WTC11 (cell line): ENCODE results near the gene ADGRL3. TPM values are rescaled to one million over a fixed set of nuclear protein-coding genes. Genes with fewer than 3 reads are reported as not detected.

Experiments used
- ATAC-seq: fragments of 200-7000 bp; cut with Tn5 transposase; 2 replicates; pipeline ENCODE4 v1.10.0; 2021; ENCODE audit warnings: mild to moderate bottlenecking, moderate library complexity
- CTCF ChIA-PET: fragments of 300-600 bp; sonication (Branson Sonifier 250); formaldehyde crosslinking; loops from one replicate; lab custom pipeline; 2021; ENCODE audit warnings: antibody characterized with exemption; lab: Charles Lee
- POLR2A ChIA-PET: fragments of 350-600 bp; sonication (Branson Sonifier 250); formaldehyde crosslinking; loops from one replicate; lab custom pipeline; 2021; ENCODE audit warnings: antibody characterized with exemption; lab: Charles Lee
- DNase-seq: peaks from one replicate; pipeline ENCODE4 v3.0.0; 2021; ENCODE audit warnings: low spot score
- H3K27ac Mint-ChIP-seq: 2 replicates; pipeline ENCODE4 v1.8.0; 2021; ENCODE audit warnings: mixed read lengths
- H3K27me3 Mint-ChIP-seq: 2 replicates; pipeline ENCODE4 v1.8.0; 2021; ENCODE audit warnings: low read depth, mild to moderate bottlenecking, moderate library complexity, mixed read lengths
- H3K36me3 Mint-ChIP-seq: 2 replicates; pipeline ENCODE4 v1.8.0; 2021; ENCODE audit warnings: mixed read lengths
- H3K4me1 Mint-ChIP-seq: 2 replicates; pipeline ENCODE4 v1.8.0; 2022; ENCODE audit warnings: mixed read lengths
- H3K4me3 Mint-ChIP-seq: 2 replicates; pipeline ENCODE4 v1.8.0; 2021; ENCODE audit warnings: mild to moderate bottlenecking, moderate library complexity, mixed read lengths
- H3K9me3 Mint-ChIP-seq: 2 replicates; pipeline ENCODE4 v1.8.0; 2021; ENCODE audit warnings: mixed read lengths
- FOXJ3 ChIP-seq: sonication (generic); formaldehyde crosslinking; IDR thresholded peaks from 2 replicates; pipeline ENCODE4 v1.9.0; 2021; ENCODE audit warnings: missing genetic modification reagents, mild to moderate bottlenecking, borderline replicate concordance
- FOXP1 ChIP-seq: sonication (generic); formaldehyde crosslinking; IDR thresholded peaks from 2 replicates; pipeline ENCODE4 v1.8.0; 2022; ENCODE audit warnings: missing genetic modification reagents, mild to moderate bottlenecking, moderate library complexity, borderline replicate concordance
- GABPB1 ChIP-seq: sonication (generic); formaldehyde crosslinking; IDR thresholded peaks from 2 replicates; pipeline ENCODE4 v1.8.1; 2023; ENCODE audit warnings: mild to moderate bottlenecking, missing genetic modification reagents
- MYBL2 ChIP-seq: sonication (generic); formaldehyde crosslinking; IDR thresholded peaks from 2 replicates; pipeline ENCODE4 v1.8.1; 2023; ENCODE audit warnings: mild to moderate bottlenecking, moderate library complexity, missing genetic modification reagents
- NFATC4 ChIP-seq: fragments of 250-450 bp; sonication (Bioruptor Pico); IDR thresholded peaks from 2 replicates; pipeline ENCODE4 v1.9.0; 2021; ENCODE audit warnings: mild to moderate bottlenecking
- RORB ChIP-seq: fragments of 250-450 bp; sonication (Bioruptor Pico); IDR thresholded peaks from 2 replicates; pipeline ENCODE4 v1.9.0; 2021; ENCODE audit warnings: mild to moderate bottlenecking
- ZNF138 ChIP-seq: sonication (generic); formaldehyde crosslinking; conservative IDR thresholded peaks from 2 replicates; pipeline ENCODE4 v1.8.1; 2022; ENCODE audit warnings: mild to moderate bottlenecking, moderate library complexity, missing genetic modification reagents
- ZNF232 ChIP-seq: sonication (generic); formaldehyde crosslinking; IDR thresholded peaks from 2 replicates; pipeline ENCODE4 v1.8.0; 2022; ENCODE audit warnings: mild to moderate bottlenecking, missing genetic modification reagents
- ZNF423 ChIP-seq: fragments of 250-450 bp; sonication (Bioruptor Pico); IDR thresholded peaks from 2 replicates; pipeline ENCODE4 v2.1.2; 2022; ENCODE audit warnings: mild to moderate bottlenecking, moderate library complexity
- total RNA-seq: library from RNA; stranded (reverse); gene quantifications from 3 replicates; pipeline ENCODE4 v1.2.3, GENCODE V29; 2021
- TF ChIP-seq, protein P1 (sequence below): sonication (generic); formaldehyde crosslinking; IDR thresholded peaks from 2 replicates; pipeline ENCODE4 v1.8.0; 2023; ENCODE audit warnings: missing genetic modification reagents
- TF ChIP-seq, protein P2 (sequence below): sonication (generic); formaldehyde crosslinking; conservative IDR thresholded peaks from 2 replicates; pipeline ENCODE4 v1.8.1; 2023; ENCODE audit warnings: mild to moderate bottlenecking, low read depth, missing genetic modification reagents, moderate library complexity
- TF ChIP-seq, protein P3 (sequence below): fragments of 250-450 bp; sonication (Bioruptor Pico); IDR thresholded peaks from 2 replicates; pipeline ENCODE4 v1.9.0; 2021; ENCODE audit warnings: mild to moderate bottlenecking
- TF ChIP-seq, protein P4 (sequence below): fragments of 250-450 bp; sonication (Bioruptor Pico); IDR thresholded peaks from 2 replicates; pipeline ENCODE4 v2.1.2; 2022; ENCODE audit warnings: mild to moderate bottlenecking, moderate library complexity
- TF ChIP-seq, protein P5 (sequence below): sonication (generic); formaldehyde crosslinking; conservative IDR thresholded peaks from 2 replicates; pipeline ENCODE4 v1.8.1; 2022; ENCODE audit warnings: mild to moderate bottlenecking, missing genetic modification reagents
- TF ChIP-seq, protein P6 (sequence below): sonication (generic); formaldehyde crosslinking; IDR thresholded peaks from 2 replicates; pipeline ENCODE4 v1.8.0; 2022; ENCODE audit warnings: mild to moderate bottlenecking, missing genetic modification reagents
- TF ChIP-seq, protein P7 (sequence below): sonication (generic); formaldehyde crosslinking; IDR thresholded peaks from 2 replicates; pipeline ENCODE4 v1.8.0; 2023; ENCODE audit warnings: mild to moderate bottlenecking, missing genetic modification reagents
- TF ChIP-seq, protein P8 (sequence below): sonication (generic); formaldehyde crosslinking; IDR thresholded peaks from 2 replicates; pipeline ENCODE4 v1.8.1; 2022; ENCODE audit warnings: mild to moderate bottlenecking, missing genetic modification reagents, moderate library complexity, borderline replicate concordance

The ADGRL3 gene
- total RNA-seq, 1 experiment from 2014 or later = 8.7 TPM

DNA sequence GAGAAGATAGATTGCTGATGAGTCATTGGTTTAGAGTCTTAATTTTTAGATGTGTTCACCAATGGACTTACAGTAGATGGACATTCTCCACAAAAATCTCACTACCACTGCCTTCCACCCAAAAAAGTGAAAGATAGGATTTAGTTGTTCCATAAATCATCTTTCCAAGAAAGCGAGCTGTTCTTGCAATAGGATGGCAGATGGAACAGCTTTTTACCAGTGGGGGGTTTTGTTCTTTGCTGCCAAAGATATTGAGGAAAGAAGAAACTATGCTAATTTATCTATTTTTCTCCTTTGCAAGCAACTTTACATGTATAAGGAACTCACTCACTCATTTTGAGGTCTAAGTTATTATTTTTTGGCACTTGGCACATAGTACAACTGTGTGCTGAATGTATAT is 109.5 kb downstream of the ADGRL3 start (continued):
- no peak for TF ChIP-seq RORB (CRISPR knock-in tag)
- TF ChIP-seq, protein P1, sequence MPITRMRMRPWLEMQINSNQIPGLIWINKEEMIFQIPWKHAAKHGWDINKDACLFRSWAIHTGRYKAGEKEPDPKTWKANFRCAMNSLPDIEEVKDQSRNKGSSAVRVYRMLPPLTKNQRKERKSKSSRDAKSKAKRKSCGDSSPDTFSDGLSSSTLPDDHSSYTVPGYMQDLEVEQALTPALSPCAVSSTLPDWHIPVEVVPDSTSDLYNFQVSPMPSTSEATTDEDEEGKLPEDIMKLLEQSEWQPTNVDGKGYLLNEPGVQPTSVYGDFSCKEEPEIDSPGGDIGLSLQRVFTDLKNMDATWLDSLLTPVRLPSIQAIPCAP (CRISPR knock-in tag) = no peak
- no peak for TF ChIP-seq NFATC4 (CRISPR knock-in tag)
- no peak for TF ChIP-seq ZNF423 (CRISPR knock-in tag)
- no peak for TF ChIP-seq ZNF232
- TF ChIP-seq, protein P2, sequence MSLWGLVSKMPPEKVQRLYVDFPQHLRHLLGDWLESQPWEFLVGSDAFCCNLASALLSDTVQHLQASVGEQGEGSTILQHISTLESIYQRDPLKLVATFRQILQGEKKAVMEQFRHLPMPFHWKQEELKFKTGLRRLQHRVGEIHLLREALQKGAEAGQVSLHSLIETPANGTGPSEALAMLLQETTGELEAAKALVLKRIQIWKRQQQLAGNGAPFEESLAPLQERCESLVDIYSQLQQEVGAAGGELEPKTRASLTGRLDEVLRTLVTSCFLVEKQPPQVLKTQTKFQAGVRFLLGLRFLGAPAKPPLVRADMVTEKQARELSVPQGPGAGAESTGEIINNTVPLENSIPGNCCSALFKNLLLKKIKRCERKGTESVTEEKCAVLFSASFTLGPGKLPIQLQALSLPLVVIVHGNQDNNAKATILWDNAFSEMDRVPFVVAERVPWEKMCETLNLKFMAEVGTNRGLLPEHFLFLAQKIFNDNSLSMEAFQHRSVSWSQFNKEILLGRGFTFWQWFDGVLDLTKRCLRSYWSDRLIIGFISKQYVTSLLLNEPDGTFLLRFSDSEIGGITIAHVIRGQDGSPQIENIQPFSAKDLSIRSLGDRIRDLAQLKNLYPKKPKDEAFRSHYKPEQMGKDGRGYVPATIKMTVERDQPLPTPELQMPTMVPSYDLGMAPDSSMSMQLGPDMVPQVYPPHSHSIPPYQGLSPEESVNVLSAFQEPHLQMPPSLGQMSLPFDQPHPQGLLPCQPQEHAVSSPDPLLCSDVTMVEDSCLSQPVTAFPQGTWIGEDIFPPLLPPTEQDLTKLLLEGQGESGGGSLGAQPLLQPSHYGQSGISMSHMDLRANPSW (CRISPR knock-in tag) = no peak

DNA sequence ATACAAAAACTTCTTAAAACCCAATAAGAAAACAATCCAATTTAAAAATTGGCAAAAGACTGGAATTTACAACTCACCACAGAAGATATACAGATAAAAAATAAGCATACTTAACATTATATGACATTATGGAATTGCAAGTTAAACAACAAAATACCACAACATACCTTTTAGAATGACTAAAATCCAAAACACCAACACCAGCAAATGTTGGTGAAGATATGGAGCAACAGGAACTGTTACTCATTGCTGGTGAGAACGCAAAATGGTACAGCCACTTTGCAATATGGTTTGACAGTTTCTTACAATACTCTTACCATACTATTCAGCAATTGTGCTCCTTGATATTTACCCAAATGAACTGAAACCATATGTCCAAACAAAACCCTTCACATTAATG is 112.4 kb downstream of the ADGRL3 start:
- ChIA-PET POLR2A (no interaction called here), CTCF (no interaction called here)
- Mint-ChIP-seq H3K4me3 (no peak overlapping the region), H3K4me1 (peaks cover 10% of the 10 kb centered on the region; the same call in 1 of the 2 replicates), H3K9me3 (peaks cover 14% of the 10 kb centered on the region), H3K36me3 (no peaks in the 10 kb centered on the region), H3K27me3 (no peaks in the 10 kb centered on the region), H3K27ac (no peak overlapping the region)
- TF ChIP-seq, protein P3, sequence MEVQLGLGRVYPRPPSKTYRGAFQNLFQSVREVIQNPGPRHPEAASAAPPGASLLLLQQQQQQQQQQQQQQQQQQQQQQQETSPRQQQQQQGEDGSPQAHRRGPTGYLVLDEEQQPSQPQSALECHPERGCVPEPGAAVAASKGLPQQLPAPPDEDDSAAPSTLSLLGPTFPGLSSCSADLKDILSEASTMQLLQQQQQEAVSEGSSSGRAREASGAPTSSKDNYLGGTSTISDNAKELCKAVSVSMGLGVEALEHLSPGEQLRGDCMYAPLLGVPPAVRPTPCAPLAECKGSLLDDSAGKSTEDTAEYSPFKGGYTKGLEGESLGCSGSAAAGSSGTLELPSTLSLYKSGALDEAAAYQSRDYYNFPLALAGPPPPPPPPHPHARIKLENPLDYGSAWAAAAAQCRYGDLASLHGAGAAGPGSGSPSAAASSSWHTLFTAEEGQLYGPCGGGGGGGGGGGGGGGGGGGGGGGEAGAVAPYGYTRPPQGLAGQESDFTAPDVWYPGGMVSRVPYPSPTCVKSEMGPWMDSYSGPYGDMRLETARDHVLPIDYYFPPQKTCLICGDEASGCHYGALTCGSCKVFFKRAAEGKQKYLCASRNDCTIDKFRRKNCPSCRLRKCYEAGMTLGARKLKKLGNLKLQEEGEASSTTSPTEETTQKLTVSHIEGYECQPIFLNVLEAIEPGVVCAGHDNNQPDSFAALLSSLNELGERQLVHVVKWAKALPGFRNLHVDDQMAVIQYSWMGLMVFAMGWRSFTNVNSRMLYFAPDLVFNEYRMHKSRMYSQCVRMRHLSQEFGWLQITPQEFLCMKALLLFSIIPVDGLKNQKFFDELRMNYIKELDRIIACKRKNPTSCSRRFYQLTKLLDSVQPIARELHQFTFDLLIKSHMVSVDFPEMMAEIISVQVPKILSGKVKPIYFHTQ (CRISPR knock-in tag) = no peak
- TF ChIP-seq, protein P4, sequence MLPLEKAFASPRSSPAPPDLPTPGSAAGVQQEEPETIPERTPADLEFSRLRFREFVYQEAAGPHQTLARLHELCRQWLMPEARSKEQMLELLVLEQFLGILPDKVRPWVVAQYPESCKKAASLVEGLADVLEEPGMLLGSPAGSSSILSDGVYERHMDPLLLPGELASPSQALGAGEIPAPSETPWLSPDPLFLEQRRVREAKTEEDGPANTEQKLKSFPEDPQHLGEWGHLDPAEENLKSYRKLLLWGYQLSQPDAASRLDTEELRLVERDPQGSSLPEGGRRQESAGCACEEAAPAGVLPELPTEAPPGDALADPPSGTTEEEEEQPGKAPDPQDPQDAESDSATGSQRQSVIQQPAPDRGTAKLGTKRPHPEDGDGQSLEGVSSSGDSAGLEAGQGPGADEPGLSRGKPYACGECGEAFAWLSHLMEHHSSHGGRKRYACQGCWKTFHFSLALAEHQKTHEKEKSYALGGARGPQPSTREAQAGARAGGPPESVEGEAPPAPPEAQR (CRISPR knock-in tag) = no peak
- TF ChIP-seq, protein P5, sequence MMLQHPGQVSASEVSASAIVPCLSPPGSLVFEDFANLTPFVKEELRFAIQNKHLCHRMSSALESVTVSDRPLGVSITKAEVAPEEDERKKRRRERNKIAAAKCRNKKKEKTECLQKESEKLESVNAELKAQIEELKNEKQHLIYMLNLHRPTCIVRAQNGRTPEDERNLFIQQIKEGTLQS = no peak
- TF ChIP-seq, protein P6, sequence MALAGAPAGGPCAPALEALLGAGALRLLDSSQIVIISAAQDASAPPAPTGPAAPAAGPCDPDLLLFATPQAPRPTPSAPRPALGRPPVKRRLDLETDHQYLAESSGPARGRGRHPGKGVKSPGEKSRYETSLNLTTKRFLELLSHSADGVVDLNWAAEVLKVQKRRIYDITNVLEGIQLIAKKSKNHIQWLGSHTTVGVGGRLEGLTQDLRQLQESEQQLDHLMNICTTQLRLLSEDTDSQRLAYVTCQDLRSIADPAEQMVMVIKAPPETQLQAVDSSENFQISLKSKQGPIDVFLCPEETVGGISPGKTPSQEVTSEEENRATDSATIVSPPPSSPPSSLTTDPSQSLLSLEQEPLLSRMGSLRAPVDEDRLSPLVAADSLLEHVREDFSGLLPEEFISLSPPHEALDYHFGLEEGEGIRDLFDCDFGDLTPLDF = no peak
- TF ChIP-seq GABPB1 (no peak), ZNF138 (CRISPR knock-in tag) (no peak), MYBL2 (CRISPR knock-in tag) (no peak)
- DNase-seq = no peak
- no peak for ATAC-seq

DNA sequence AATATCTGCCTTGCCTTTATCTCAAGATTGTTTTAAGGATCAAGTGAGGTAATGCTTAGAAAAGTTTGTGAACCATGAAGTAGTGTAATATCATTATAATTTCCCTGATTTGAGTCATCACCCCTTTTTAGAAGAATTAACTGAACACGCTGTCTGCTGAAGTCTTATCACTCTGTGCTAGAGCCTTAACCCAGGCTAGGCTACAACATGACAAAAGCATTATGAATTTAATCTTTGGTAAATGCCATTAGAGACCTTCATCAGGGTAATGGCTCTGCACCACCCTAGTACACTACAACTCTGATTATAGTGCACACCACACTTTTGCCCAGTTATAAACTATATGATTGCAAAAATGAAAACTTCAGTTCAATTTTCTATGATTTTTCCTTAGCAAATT is 118.3 kb downstream of the ADGRL3 start:
- DNase-seq (no peak), ATAC-seq (no peak)
- peaks cover 21% of the 10 kb centered on the region for H3K36me3 Mint-ChIP-seq
- peaks cover 24% of the 10 kb centered on the region for H3K4me1 Mint-ChIP-seq
- no peaks in the 10 kb centered on the region for H3K27me3 Mint-ChIP-seq
- ChIA-PET CTCF (no interaction called here), POLR2A (no interaction called here)
- H3K27ac Mint-ChIP-seq = no peak overlapping the region
- H3K9me3 Mint-ChIP-seq = peaks cover 26% of the 10 kb centered on the region
- H3K4me3 Mint-ChIP-seq = no peak overlapping the region
- TF ChIP-seq, protein P7, sequence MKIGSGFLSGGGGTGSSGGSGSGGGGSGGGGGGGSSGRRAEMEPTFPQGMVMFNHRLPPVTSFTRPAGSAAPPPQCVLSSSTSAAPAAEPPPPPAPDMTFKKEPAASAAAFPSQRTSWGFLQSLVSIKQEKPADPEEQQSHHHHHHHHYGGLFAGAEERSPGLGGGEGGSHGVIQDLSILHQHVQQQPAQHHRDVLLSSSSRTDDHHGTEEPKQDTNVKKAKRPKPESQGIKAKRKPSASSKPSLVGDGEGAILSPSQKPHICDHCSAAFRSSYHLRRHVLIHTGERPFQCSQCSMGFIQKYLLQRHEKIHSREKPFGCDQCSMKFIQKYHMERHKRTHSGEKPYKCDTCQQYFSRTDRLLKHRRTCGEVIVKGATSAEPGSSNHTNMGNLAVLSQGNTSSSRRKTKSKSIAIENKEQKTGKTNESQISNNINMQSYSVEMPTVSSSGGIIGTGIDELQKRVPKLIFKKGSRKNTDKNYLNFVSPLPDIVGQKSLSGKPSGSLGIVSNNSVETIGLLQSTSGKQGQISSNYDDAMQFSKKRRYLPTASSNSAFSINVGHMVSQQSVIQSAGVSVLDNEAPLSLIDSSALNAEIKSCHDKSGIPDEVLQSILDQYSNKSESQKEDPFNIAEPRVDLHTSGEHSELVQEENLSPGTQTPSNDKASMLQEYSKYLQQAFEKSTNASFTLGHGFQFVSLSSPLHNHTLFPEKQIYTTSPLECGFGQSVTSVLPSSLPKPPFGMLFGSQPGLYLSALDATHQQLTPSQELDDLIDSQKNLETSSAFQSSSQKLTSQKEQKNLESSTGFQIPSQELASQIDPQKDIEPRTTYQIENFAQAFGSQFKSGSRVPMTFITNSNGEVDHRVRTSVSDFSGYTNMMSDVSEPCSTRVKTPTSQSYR (CRISPR knock-in tag) = no peak
- TF ChIP-seq, protein P8, sequence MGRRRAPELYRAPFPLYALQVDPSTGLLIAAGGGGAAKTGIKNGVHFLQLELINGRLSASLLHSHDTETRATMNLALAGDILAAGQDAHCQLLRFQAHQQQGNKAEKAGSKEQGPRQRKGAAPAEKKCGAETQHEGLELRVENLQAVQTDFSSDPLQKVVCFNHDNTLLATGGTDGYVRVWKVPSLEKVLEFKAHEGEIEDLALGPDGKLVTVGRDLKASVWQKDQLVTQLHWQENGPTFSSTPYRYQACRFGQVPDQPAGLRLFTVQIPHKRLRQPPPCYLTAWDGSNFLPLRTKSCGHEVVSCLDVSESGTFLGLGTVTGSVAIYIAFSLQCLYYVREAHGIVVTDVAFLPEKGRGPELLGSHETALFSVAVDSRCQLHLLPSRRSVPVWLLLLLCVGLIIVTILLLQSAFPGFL (CRISPR knock-in tag) = no peak
- TF ChIP-seq FOXJ3 (CRISPR knock-in tag) = no peak
- TF ChIP-seq FOXP1 (CRISPR knock-in tag) = no peak
- no peak for TF ChIP-seq ZNF138 (CRISPR knock-in tag)
